HG02588 (cell line): Measurements from ENCODE around the gene PSMD8.

Experiments used
- ATAC-seq: cut with Tn5 transposase; IDR thresholded peaks from one replicate; pipeline ENCODE4 v1.9.1; 2021; ENCODE audit warnings: mild to moderate bottlenecking, moderate library complexity; ENCODE audit not compliant: unreplicated experiment

Gene PSMD8

GRCh38 chr19:38386971-38387549, 12.7 kb downstream of the PSMD8 start:
- no peak for ATAC-seq

GRCh38 chr19:38387550-38388348, 13.4 kb downstream of the PSMD8 start, which contains the start of gene GGN:
Gene GGN, minus strand, starts transcription at chr19:38388034. Its CDS starts 773 bp downstream, at chr19:38387261.
- peak; percentile 46 for ATAC-seq

GRCh38 chr19:38388349-38389100, 14.2 kb downstream of the PSMD8 start, which contains the start of gene SPRED3:
Gene SPRED3, plus strand, starts transcription at chr19:38388697. Its CDS starts 1,606 bp downstream, at chr19:38390303.
- no peak for ATAC-seq

GRCh38 chr19:38389101-38389925, 14.9 kb downstream of the PSMD8 start:
- ATAC-seq = no peak

- no peak for ATAC-seq
Measured at GRCh38 chr19:38389957-38390924, 15.9 kb downstream of the PSMD8 start.

GRCh38 chr19:38391911-38392464, 17.6 kb downstream of the PSMD8 start:
- no peak for ATAC-seq

- ATAC-seq = no peak
Measured at GRCh38 chr19:38392707-38393308, 18.4 kb downstream of the PSMD8 start.

- no peak for ATAC-seq
Measured at GRCh38 chr19:38394488-38394887, 20.1 kb downstream of the PSMD8 start.

- no peak for ATAC-seq
Measured at GRCh38 chr19:38395381-38396114, 21.2 kb downstream of the PSMD8 start.

- no peak for ATAC-seq
Measured at GRCh38 chr19:38399081-38399480, 24.7 kb downstream of the PSMD8 start.

GRCh38 chr19:38399537-38399936, 25.2 kb downstream of the PSMD8 start:
- ATAC-seq = no peak

GRCh38 chr19:38400361-38400760, 26.0 kb downstream of the PSMD8 start:
- no peak for ATAC-seq

- no peak for ATAC-seq
Measured at GRCh38 chr19:38401148-38401547, 26.8 kb downstream of the PSMD8 start.

GRCh38 chr19:38402623-38402966, 28.2 kb downstream of the PSMD8 start:
- no peak for ATAC-seq

GRCh38 chr19:38402967-38403674, 28.8 kb downstream of the PSMD8 start, which contains the start of gene FAM98C:
Gene FAM98C, plus strand, starts transcription at chr19:38403093. Its CDS starts 61 bp downstream, at chr19:38403154.
- peak; percentile 84 for ATAC-seq

GRCh38 chr19:38404858-38405257, 30.5 kb downstream of the PSMD8 start:
- no peak for ATAC-seq

- no peak for ATAC-seq
Measured at GRCh38 chr19:38405276-38405675, 30.9 kb downstream of the PSMD8 start.
